WTC11 (cell line): Measurements from ENCODE around the gene STUM. TPM values are rescaled to one million over a fixed set of nuclear protein-coding genes. Genes with fewer than 3 reads are reported as not detected.

Source experiments
- ATAC-seq: fragments of 200-7000 bp; cut with Tn5 transposase; 2 replicates; pipeline ENCODE4 v1.10.0; 2021; ENCODE audit warnings: mild to moderate bottlenecking, moderate library complexity
- CTCF ChIA-PET: fragments of 300-600 bp; sonication (Branson Sonifier 250); formaldehyde crosslinking; loops from one replicate; lab custom pipeline; 2021; ENCODE audit warnings: antibody characterized with exemption; lab: Charles Lee
- POLR2A ChIA-PET: fragments of 350-600 bp; sonication (Branson Sonifier 250); formaldehyde crosslinking; loops from one replicate; lab custom pipeline; 2021; ENCODE audit warnings: antibody characterized with exemption; lab: Charles Lee
- DNase-seq: peaks from one replicate; pipeline ENCODE4 v3.0.0; 2021; ENCODE audit warnings: low spot score
- H3K27ac Mint-ChIP-seq: 2 replicates; pipeline ENCODE4 v1.8.0; 2021; ENCODE audit warnings: mixed read lengths
- H3K27me3 Mint-ChIP-seq: 2 replicates; pipeline ENCODE4 v1.8.0; 2021; ENCODE audit warnings: low read depth, mild to moderate bottlenecking, moderate library complexity, mixed read lengths
- H3K36me3 Mint-ChIP-seq: 2 replicates; pipeline ENCODE4 v1.8.0; 2021; ENCODE audit warnings: mixed read lengths
- H3K4me1 Mint-ChIP-seq: 2 replicates; pipeline ENCODE4 v1.8.0; 2022; ENCODE audit warnings: mixed read lengths
- H3K4me3 Mint-ChIP-seq: 2 replicates; pipeline ENCODE4 v1.8.0; 2021; ENCODE audit warnings: mild to moderate bottlenecking, moderate library complexity, mixed read lengths
- H3K9me3 Mint-ChIP-seq: 2 replicates; pipeline ENCODE4 v1.8.0; 2021; ENCODE audit warnings: mixed read lengths
- CDX4 ChIP-seq: fragments of 250-450 bp; sonication (Bioruptor Pico); IDR thresholded peaks from 2 replicates; pipeline ENCODE4 v1.9.0; 2021; ENCODE audit warnings: moderate library complexity, mild to moderate bottlenecking, inconsistent platforms, borderline replicate concordance
- E2F1 ChIP-seq: sonication (generic); formaldehyde crosslinking; IDR thresholded peaks from 2 replicates; pipeline ENCODE4 v1.8.0; 2022; ENCODE audit warnings: mild to moderate bottlenecking, missing genetic modification reagents
- E2F4 ChIP-seq: sonication (generic); formaldehyde crosslinking; IDR thresholded peaks from 2 replicates; pipeline ENCODE4 v1.8.1; 2022; ENCODE audit warnings: low read depth, mild to moderate bottlenecking, moderate library complexity, missing genetic modification reagents, borderline replicate concordance
- GABPB1 ChIP-seq: sonication (generic); formaldehyde crosslinking; IDR thresholded peaks from 2 replicates; pipeline ENCODE4 v1.8.1; 2023; ENCODE audit warnings: mild to moderate bottlenecking, missing genetic modification reagents
- IRF2 ChIP-seq: sonication (generic); formaldehyde crosslinking; IDR thresholded peaks from 2 replicates; pipeline ENCODE4 v1.8.0; 2022; ENCODE audit warnings: low read depth, missing genetic modification reagents, borderline replicate concordance
- MYBL2 ChIP-seq: sonication (generic); formaldehyde crosslinking; IDR thresholded peaks from 2 replicates; pipeline ENCODE4 v1.8.1; 2023; ENCODE audit warnings: mild to moderate bottlenecking, moderate library complexity, missing genetic modification reagents
- NFE2L1 ChIP-seq: sonication (generic); formaldehyde crosslinking; IDR thresholded peaks from 2 replicates; pipeline ENCODE4 v1.8.1; 2023; ENCODE audit warnings: missing genetic modification reagents
- NFYB ChIP-seq: sonication (generic); formaldehyde crosslinking; conservative IDR thresholded peaks from 2 replicates; pipeline ENCODE4 v1.8.0; 2022; ENCODE audit warnings: low read depth, missing genetic modification reagents
- PRDM15 ChIP-seq: sonication (generic); formaldehyde crosslinking; IDR thresholded peaks from 2 replicates; pipeline ENCODE4 v1.8.0; 2022; ENCODE audit warnings: missing genetic modification reagents
- RELA ChIP-seq: sonication (generic); formaldehyde crosslinking; IDR thresholded peaks from 2 replicates; pipeline ENCODE4 v1.8.1; 2022; ENCODE audit warnings: missing genetic modification reagents, mild to moderate bottlenecking, borderline replicate concordance
- TCF7 ChIP-seq: sonication (generic); formaldehyde crosslinking; IDR thresholded peaks from 2 replicates; pipeline ENCODE4 v1.8.0; 2022; ENCODE audit warnings: mild to moderate bottlenecking, low read depth, missing genetic modification reagents, moderate library complexity
- TEAD1 ChIP-seq: sonication (generic); formaldehyde crosslinking; IDR thresholded peaks from 2 replicates; pipeline ENCODE4 v1.8.0; 2022; ENCODE audit warnings: mild to moderate bottlenecking, missing genetic modification reagents
- TP53 ChIP-seq: sonication (generic); formaldehyde crosslinking; IDR thresholded peaks from 2 replicates; pipeline ENCODE4 v1.8.1; 2023; ENCODE audit warnings: mild to moderate bottlenecking, missing genetic modification reagents
- ZNF219 ChIP-seq: sonication (generic); formaldehyde crosslinking; IDR thresholded peaks from 2 replicates; pipeline ENCODE4 v1.8.0; 2023; ENCODE audit warnings: missing genetic modification reagents, mild to moderate bottlenecking, borderline replicate concordance
- ZNF317 ChIP-seq: sonication (generic); formaldehyde crosslinking; IDR thresholded peaks from 2 replicates; pipeline ENCODE4 v1.8.1; 2023; ENCODE audit warnings: low read depth, mild to moderate bottlenecking, moderate library complexity, missing genetic modification reagents, borderline replicate concordance
- ZNF396 ChIP-seq: fragments of 250-450 bp; sonication (Bioruptor Pico); IDR thresholded peaks from 2 replicates; pipeline ENCODE4 v1.8.0; 2021; ENCODE audit warnings: mild to moderate bottlenecking, moderate library complexity, borderline replicate concordance
- ZNF423 ChIP-seq: fragments of 250-450 bp; sonication (Bioruptor Pico); IDR thresholded peaks from 2 replicates; pipeline ENCODE4 v2.1.2; 2022; ENCODE audit warnings: mild to moderate bottlenecking, moderate library complexity
- total RNA-seq: library from RNA; stranded (reverse); gene quantifications from 3 replicates; pipeline ENCODE4 v1.2.3, GENCODE V29; 2021
- TF ChIP-seq, protein P1 (sequence below): fragments of 250-450 bp; sonication (Bioruptor Pico); IDR thresholded peaks from 2 replicates; pipeline ENCODE4 v1.9.0; 2021; ENCODE audit warnings: mild to moderate bottlenecking

STUM gene
- total RNA-seq, 1 experiment from 2014 or later: 2.5 TPM

DNA sequence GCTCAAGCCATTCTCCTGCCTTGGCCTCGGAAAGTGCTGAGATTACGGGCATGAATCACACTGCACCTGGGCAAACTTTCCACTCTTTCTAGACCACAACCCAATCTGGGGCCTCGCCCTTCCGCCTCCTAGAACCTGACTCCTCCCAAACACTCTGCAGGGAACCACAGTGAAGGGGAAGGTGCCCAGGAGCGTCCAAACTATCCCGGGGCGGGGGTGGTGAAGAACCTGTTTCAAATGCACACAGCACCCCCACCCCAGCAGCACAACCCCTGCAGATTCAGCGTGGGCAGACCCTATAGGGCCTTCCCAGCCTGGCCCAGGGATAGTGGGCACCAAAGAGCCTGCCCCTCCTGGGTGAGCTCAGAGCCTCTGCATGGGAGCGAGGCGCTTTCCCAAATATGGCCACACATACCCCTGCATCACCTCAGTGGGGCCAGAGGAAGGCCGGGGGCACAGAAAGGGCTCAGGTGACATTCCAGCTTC lies 86.9 kb downstream of the STUM start:
- DNase-seq (no peak), ATAC-seq (no peak)
- Mint-ChIP-seq H3K27ac (no peak overlapping the region), H3K9me3 (no peaks in the 10 kb centered on the region), H3K36me3 (no peaks in the 10 kb centered on the region), H3K4me1 (peaks cover 17% of the 10 kb centered on the region), H3K4me3 (no peak overlapping the region), H3K27me3 (no peaks in the 10 kb centered on the region)
- TF ChIP-seq E2F1 (CRISPR knock-in tag): no peak
- TF ChIP-seq, protein P1, sequence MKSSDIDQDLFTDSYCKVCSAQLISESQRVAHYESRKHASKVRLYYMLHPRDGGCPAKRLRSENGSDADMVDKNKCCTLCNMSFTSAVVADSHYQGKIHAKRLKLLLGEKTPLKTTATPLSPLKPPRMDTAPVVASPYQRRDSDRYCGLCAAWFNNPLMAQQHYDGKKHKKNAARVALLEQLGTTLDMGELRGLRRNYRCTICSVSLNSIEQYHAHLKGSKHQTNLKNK (CRISPR knock-in tag): no peak
- ChIA-PET POLR2A (no interaction called here), CTCF (interaction anchor here (0.6 to 2.0 kb wide), 12 partner anchors 9 to 305 kb away, joined by 3 to 14 read pairs (median 3); partner anchors contain the start of genes COQ8A and PARP1)

DNA sequence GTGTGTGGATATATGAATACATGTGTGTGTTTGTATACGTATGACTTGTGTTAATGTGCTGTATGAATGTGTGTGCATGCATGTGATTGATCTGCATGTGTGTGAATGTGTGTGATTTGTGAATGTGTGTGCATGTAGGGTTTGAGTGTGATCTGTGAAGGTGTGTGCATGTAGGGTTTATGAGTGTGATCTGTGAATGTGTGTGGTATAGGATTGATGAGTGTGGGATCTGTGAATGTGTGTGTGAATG lies 88.2 kb downstream of the STUM start:
- no peak overlapping the region; the same call in 1 of the 2 replicates for H3K27ac Mint-ChIP-seq
- H3K36me3 Mint-ChIP-seq: no peaks in the 10 kb centered on the region
- ChIA-PET CTCF (interaction anchor here (0.6 to 2.8 kb wide), 10 partner anchors 11 to 304 kb away, joined by 3 to 14 read pairs (median 6); partner anchors contain the start of gene COQ8A), POLR2A (no interaction called here)
- no peak overlapping the region for H3K4me3 Mint-ChIP-seq
- ATAC-seq: no peak
- no peaks in the 10 kb centered on the region for H3K9me3 Mint-ChIP-seq
- DNase-seq: no peak
- no peaks in the 10 kb centered on the region for H3K27me3 Mint-ChIP-seq
- H3K4me1 Mint-ChIP-seq: peaks cover 23% of the 10 kb centered on the region
- TF ChIP-seq E2F4 (CRISPR knock-in tag) (no peak), ZNF219 (CRISPR knock-in tag) (no peak), NFE2L1 (CRISPR knock-in tag) (no peak), ZNF396 (CRISPR knock-in tag) (no peak), ZNF423 (CRISPR knock-in tag) (no peak), TCF7 (no peak), PRDM15 (CRISPR knock-in tag) (no peak), IRF2 (CRISPR knock-in tag) (no peak)
- TF ChIP-seq, all 79 proteins: peak for 0

- no peak overlapping the region for H3K4me3 Mint-ChIP-seq
- peak; percentile 33 for DNase-seq
- H3K9me3 Mint-ChIP-seq: no peaks in the 10 kb centered on the region
- H3K27me3 Mint-ChIP-seq: no peaks in the 10 kb centered on the region
- H3K27ac Mint-ChIP-seq: no peak overlapping the region
- H3K36me3 Mint-ChIP-seq: no peaks in the 10 kb centered on the region
- ChIA-PET CTCF (interaction anchor here (0.7 to 2.8 kb wide), 21 partner anchors 9 to 347 kb away, joined by 3 to 13 read pairs (median 4); partner anchors contain the start of gene PARP1), POLR2A (interaction anchor here (0.7 kb wide), 1 partner anchor 11 kb away, joined by 3 read pairs; no protein-coding TSS in a partner anchor)
- TF ChIP-seq TEAD1 (CRISPR knock-in tag) (no peak), PRDM15 (CRISPR knock-in tag) (no peak), NFYB (CRISPR knock-in tag) (no peak), RELA (CRISPR knock-in tag) (no peak), TP53 (no peak), MYBL2 (CRISPR knock-in tag) (no peak), CDX4 (no peak), GABPB1 (no peak), IRF2 (CRISPR knock-in tag) (no peak), ZNF317 (CRISPR knock-in tag) (no peak)
- ATAC-seq: peak; percentile 33
- H3K4me1 Mint-ChIP-seq: peaks cover 23% of the 10 kb centered on the region
Observed at GRCh38 chr1:226637147-226637935, 88.8 kb downstream of the STUM start.
